Measurements from ENCODE around the gene CNKSR2. TPM values are rescaled to one million over a fixed set of nuclear protein-coding genes. Genes with fewer than 3 reads are reported as not detected.

CNKSR2 gene
- total RNA-seq, 1 experiment from 2014 or later, result not detected

GRCh38 chrX:21658152-21658737 is 284.0 kb downstream of the CNKSR2 start, which contains the start of gene KLHL34:
TSS of gene KLHL34 (minus strand) at chrX:21658330. CDS start at chrX:21657788, 542 bp downstream.
- in situ Hi-C loops (cut with HindIII; ENCODE audit: low sequenced_read_pairs), result no loop called here
- no peak for DNase-seq (ENCODE audit: low spot score)

GRCh38 chrX:21658746-21659145 is 284.5 kb downstream of the CNKSR2 start:
- in situ Hi-C loops (cut with HindIII; ENCODE audit: low sequenced_read_pairs), result no loop called here
- peak; percentile 48 for DNase-seq (ENCODE audit: low spot score)

GRCh38 chrX:21659320-21659719 is 285.1 kb downstream of the CNKSR2 start:
- in situ Hi-C loops (cut with HindIII; ENCODE audit: low sequenced_read_pairs), result no loop called here
- no peak for DNase-seq (ENCODE audit: low spot score)

GRCh38 chrX:21660156-21660555 is 285.9 kb downstream of the CNKSR2 start:
- in situ Hi-C loops (cut with HindIII; ENCODE audit: low sequenced_read_pairs), result no loop called here

GRCh38 chrX:21661316-21661715 is 287.1 kb downstream of the CNKSR2 start:
- in situ Hi-C loops (cut with HindIII; ENCODE audit: low sequenced_read_pairs), result no loop called here
- no peak for DNase-seq (ENCODE audit: low spot score)

More at GRCh38 chrX:21660156-21660555, 285.9 kb downstream of the CNKSR2 start:
- no peak for DNase-seq (ENCODE audit: low spot score)

GRCh38 chrX:21662761-21663160 is 288.5 kb downstream of the CNKSR2 start:
- in situ Hi-C loops (cut with HindIII; ENCODE audit: low sequenced_read_pairs), result no loop called here
- DNase-seq (ENCODE audit: low spot score), result no peak

- DNase-seq (ENCODE audit: low spot score), result no peak
- in situ Hi-C loops (cut with HindIII; ENCODE audit: low sequenced_read_pairs), result no loop called here
Measured at GRCh38 chrX:21666252-21666651, 292.0 kb downstream of the CNKSR2 start.

- DNase-seq (ENCODE audit: low spot score), result no peak
- in situ Hi-C loops (cut with HindIII; ENCODE audit: low sequenced_read_pairs), result no loop called here
Measured at GRCh38 chrX:21666679-21667078, 292.5 kb downstream of the CNKSR2 start.

- no peak for DNase-seq (ENCODE audit: low spot score)
- in situ Hi-C loops (cut with HindIII; ENCODE audit: low sequenced_read_pairs), result no loop called here
Measured at GRCh38 chrX:21674430-21675186, 300.4 kb downstream of the CNKSR2 start.

- no peak for DNase-seq (ENCODE audit: low spot score)
Measured at GRCh38 chrX:21675931-21676330, 301.7 kb downstream of the CNKSR2 start.

GRCh38 chrX:21678048-21678612 is 303.9 kb downstream of the CNKSR2 start:
- in situ Hi-C loops (cut with HindIII; ENCODE audit: low sequenced_read_pairs), result no loop called here
- no peak for DNase-seq (ENCODE audit: low spot score)

More at GRCh38 chrX:21675931-21676330, 301.7 kb downstream of the CNKSR2 start:
- in situ Hi-C loops (cut with HindIII; ENCODE audit: low sequenced_read_pairs), result no loop called here

GRCh38 chrX:21683941-21684340 is 309.7 kb downstream of the CNKSR2 start:
- no peak for DNase-seq (ENCODE audit: low spot score)
- in situ Hi-C loops (cut with HindIII; ENCODE audit: low sequenced_read_pairs), result no loop called here

- in situ Hi-C loops (cut with HindIII; ENCODE audit: low sequenced_read_pairs), result no loop called here
- no peak for DNase-seq (ENCODE audit: low spot score)
Measured at GRCh38 chrX:21691512-21692018, 317.3 kb downstream of the CNKSR2 start.

- in situ Hi-C loops (cut with HindIII; ENCODE audit: low sequenced_read_pairs), result no loop called here
- DNase-seq (ENCODE audit: low spot score), result no peak
Measured at GRCh38 chrX:21698272-21698671, 324.1 kb downstream of the CNKSR2 start.

GRCh38 chrX:21699136-21699535 is 324.9 kb downstream of the CNKSR2 start:
- in situ Hi-C loops (cut with HindIII; ENCODE audit: low sequenced_read_pairs), result no loop called here
- no peak for DNase-seq (ENCODE audit: low spot score)

GRCh38 chrX:21700275-21700674 is 326.1 kb downstream of the CNKSR2 start:
- DNase-seq (ENCODE audit: low spot score), result no peak
- in situ Hi-C loops (cut with HindIII; ENCODE audit: low sequenced_read_pairs), result no loop called here

- in situ Hi-C loops (cut with HindIII; ENCODE audit: low sequenced_read_pairs), result no loop called here
- no peak for DNase-seq (ENCODE audit: low spot score)
Measured at GRCh38 chrX:21700967-21701366, 326.7 kb downstream of the CNKSR2 start.

GRCh38 chrX:21702725-21703124 is 328.5 kb downstream of the CNKSR2 start:
- in situ Hi-C loops (cut with HindIII; ENCODE audit: low sequenced_read_pairs), result no loop called here
- DNase-seq (ENCODE audit: low spot score), result no peak

Data from G401 (cell line).